Measurements from ENCODE around the gene L3MBTL4.
"Not testable (repeated sequence)": the region's sequence is repeated elsewhere in the genome, so short reads cannot be mapped to it uniquely, and the experiment has no call there.

Gene L3MBTL4

DNA sequence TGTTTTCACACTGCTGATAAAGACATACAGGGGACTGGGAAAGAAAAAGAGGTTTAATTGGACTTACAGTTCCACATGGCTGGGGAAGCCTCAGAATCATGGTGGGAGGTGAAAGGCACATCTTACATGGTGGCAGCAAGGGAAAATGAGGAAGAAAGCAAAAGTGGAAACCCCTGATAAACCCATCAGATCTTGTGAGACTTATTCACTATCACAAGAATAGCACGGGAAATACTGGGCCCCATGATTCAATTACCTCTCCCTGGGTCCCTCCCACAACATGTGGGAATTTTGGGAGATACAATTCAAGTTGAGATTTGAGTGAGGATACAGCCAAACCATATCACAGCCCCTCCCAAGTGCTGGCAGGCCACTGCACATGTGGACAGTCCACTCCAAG is 278.8 kb downstream of the L3MBTL4 start:
- H3K27me3 ChIP-seq (ENCODE audit: control insufficient read depth, insufficient read depth, low read length); H3K9me3 ChIP-seq (ENCODE audit: control insufficient read depth, low read length); H3K4me1 ChIP-seq (ENCODE audit: control insufficient read depth, insufficient read depth, low read length); H3K36me3 ChIP-seq (ENCODE audit: control insufficient read depth, insufficient read depth, low read length); H3K9ac ChIP-seq (ENCODE audit: low read length); H3K4me3 ChIP-seq (ENCODE audit: low read length): not testable (repeated sequence)

GRCh38 chr18:6135029-6135428 is 279.7 kb downstream of the L3MBTL4 start:
- H3K9ac ChIP-seq (ENCODE audit: low read length); H3K9me3 ChIP-seq (ENCODE audit: control insufficient read depth, low read length); H3K4me3 ChIP-seq (ENCODE audit: low read length); H3K27me3 ChIP-seq (ENCODE audit: control insufficient read depth, insufficient read depth, low read length); H3K4me1 ChIP-seq (ENCODE audit: control insufficient read depth, insufficient read depth, low read length); H3K36me3 ChIP-seq (ENCODE audit: control insufficient read depth, insufficient read depth, low read length): not testable (repeated sequence)

GRCh38 chr18:6132751-6133368 is 281.9 kb downstream of the L3MBTL4 start:
- Histone ChIP-seq H3K9ac (ENCODE audit: low read length) (no peak overlapping the region), H3K36me3 (ENCODE audit: control insufficient read depth, insufficient read depth, low read length) (no peaks in the 10 kb centered on the region), H3K27me3 (ENCODE audit: control insufficient read depth, insufficient read depth, low read length) (no peaks in the 10 kb centered on the region), H3K4me1 (ENCODE audit: control insufficient read depth, insufficient read depth, low read length) (no peaks in the 10 kb centered on the region), H3K9me3 (ENCODE audit: control insufficient read depth, low read length) (no peaks in the 10 kb centered on the region), H3K4me3 (ENCODE audit: low read length) (no peak overlapping the region)

GRCh38 chr18:6120820-6121279 is 293.9 kb downstream of the L3MBTL4 start:
- H3K4me1 ChIP-seq (ENCODE audit: control insufficient read depth, insufficient read depth, low read length): no peaks in the 10 kb centered on the region
- no peaks in the 10 kb centered on the region for H3K36me3 ChIP-seq (ENCODE audit: control insufficient read depth, insufficient read depth, low read length)
- no peak overlapping the region for H3K4me3 ChIP-seq (ENCODE audit: low read length)
- no peaks in the 10 kb centered on the region for H3K27me3 ChIP-seq (ENCODE audit: control insufficient read depth, insufficient read depth, low read length)
- H3K9ac ChIP-seq (ENCODE audit: low read length): no peak overlapping the region
- no peaks in the 10 kb centered on the region for H3K9me3 ChIP-seq (ENCODE audit: control insufficient read depth, low read length)

DNA sequence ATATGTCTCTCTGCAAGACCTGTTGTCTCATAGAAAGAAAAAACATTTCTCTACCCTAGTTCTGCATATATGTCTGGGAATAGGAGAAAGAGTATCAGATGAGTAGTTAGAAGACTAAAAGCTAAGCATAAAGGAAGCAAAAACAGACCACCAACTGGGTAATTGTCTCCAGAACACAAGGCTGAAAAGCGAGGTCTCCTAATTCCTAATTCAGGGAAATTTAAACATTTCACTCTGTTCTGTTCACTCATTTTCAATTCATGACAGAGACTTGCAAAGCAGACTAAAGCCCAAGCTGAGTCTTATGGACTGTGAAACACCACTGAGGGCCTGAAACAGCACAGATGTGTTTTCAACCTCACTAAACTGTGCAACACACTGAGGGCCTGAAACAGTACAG is 294.9 kb downstream of the L3MBTL4 start:
- no peak overlapping the region for H3K4me3 ChIP-seq (ENCODE audit: low read length)
- no peaks in the 10 kb centered on the region for H3K4me1 ChIP-seq (ENCODE audit: control insufficient read depth, insufficient read depth, low read length)
- no peaks in the 10 kb centered on the region for H3K27me3 ChIP-seq (ENCODE audit: control insufficient read depth, insufficient read depth, low read length)
- H3K9me3 ChIP-seq (ENCODE audit: control insufficient read depth, low read length): no peaks in the 10 kb centered on the region
- no peak overlapping the region for H3K9ac ChIP-seq (ENCODE audit: low read length)
- no peaks in the 10 kb centered on the region for H3K36me3 ChIP-seq (ENCODE audit: control insufficient read depth, insufficient read depth, low read length)

- H3K9me3 ChIP-seq (ENCODE audit: control insufficient read depth, low read length): no peaks in the 10 kb centered on the region
- H3K36me3 ChIP-seq (ENCODE audit: control insufficient read depth, insufficient read depth, low read length): no peaks in the 10 kb centered on the region
- H3K4me1 ChIP-seq (ENCODE audit: control insufficient read depth, insufficient read depth, low read length): no peaks in the 10 kb centered on the region
- H3K4me3 ChIP-seq (ENCODE audit: low read length): no peak overlapping the region
- no peaks in the 10 kb centered on the region for H3K27me3 ChIP-seq (ENCODE audit: control insufficient read depth, insufficient read depth, low read length)
- no peak overlapping the region for H3K9ac ChIP-seq (ENCODE audit: low read length)
Observed at GRCh38 chr18:6118080-6118479, 296.6 kb downstream of the L3MBTL4 start.

GRCh38 chr18:6115710-6116109 is 299.0 kb downstream of the L3MBTL4 start:
- H3K9ac ChIP-seq (ENCODE audit: low read length): no peak overlapping the region
- no peak overlapping the region for H3K4me3 ChIP-seq (ENCODE audit: low read length)
- H3K27me3 ChIP-seq (ENCODE audit: control insufficient read depth, insufficient read depth, low read length): no peaks in the 10 kb centered on the region
- H3K4me1 ChIP-seq (ENCODE audit: control insufficient read depth, insufficient read depth, low read length): no peaks in the 10 kb centered on the region
- H3K9me3 ChIP-seq (ENCODE audit: control insufficient read depth, low read length): no peaks in the 10 kb centered on the region
- H3K36me3 ChIP-seq (ENCODE audit: control insufficient read depth, insufficient read depth, low read length): no peaks in the 10 kb centered on the region

- Histone ChIP-seq H3K9me3 (ENCODE audit: control insufficient read depth, low read length) (no peaks in the 10 kb centered on the region), H3K36me3 (ENCODE audit: control insufficient read depth, insufficient read depth, low read length) (no peaks in the 10 kb centered on the region), H3K4me1 (ENCODE audit: control insufficient read depth, insufficient read depth, low read length) (no peaks in the 10 kb centered on the region)
Observed at GRCh38 chr18:6113650-6114049, 301.1 kb downstream of the L3MBTL4 start.

DNA sequence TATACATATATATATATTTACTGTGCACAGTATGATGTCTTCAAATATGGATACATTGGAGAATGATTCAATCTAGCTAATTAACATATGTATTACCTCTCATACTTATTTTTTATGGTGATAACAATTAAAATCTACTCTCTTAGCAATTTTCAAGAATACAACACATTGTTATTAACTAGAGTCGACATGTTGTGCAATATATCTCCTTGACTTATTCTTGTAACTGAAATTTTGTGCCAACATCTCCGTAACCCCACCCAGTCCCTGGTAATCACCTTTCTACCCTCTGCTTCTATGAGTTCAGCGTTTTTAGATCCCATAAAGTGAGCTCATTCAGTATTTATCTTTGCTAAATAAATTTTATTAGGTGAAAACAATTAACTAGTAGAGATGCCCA is 303.0 kb downstream of the L3MBTL4 start:
- Histone ChIP-seq H3K4me1 (ENCODE audit: control insufficient read depth, insufficient read depth, low read length) (no peaks in the 10 kb centered on the region), H3K36me3 (ENCODE audit: control insufficient read depth, insufficient read depth, low read length) (no peaks in the 10 kb centered on the region), H3K27me3 (ENCODE audit: control insufficient read depth, insufficient read depth, low read length) (no peaks in the 10 kb centered on the region), H3K9ac (ENCODE audit: low read length) (no peak overlapping the region), H3K4me3 (ENCODE audit: low read length) (no peak overlapping the region), H3K9me3 (ENCODE audit: control insufficient read depth, low read length) (no peaks in the 10 kb centered on the region)

More at GRCh38 chr18:6113650-6114049, 301.1 kb downstream of the L3MBTL4 start:
- no peak overlapping the region for H3K9ac ChIP-seq (ENCODE audit: low read length)
- no peak overlapping the region for H3K4me3 ChIP-seq (ENCODE audit: low read length)
- H3K27me3 ChIP-seq (ENCODE audit: control insufficient read depth, insufficient read depth, low read length): no peaks in the 10 kb centered on the region

DNA sequence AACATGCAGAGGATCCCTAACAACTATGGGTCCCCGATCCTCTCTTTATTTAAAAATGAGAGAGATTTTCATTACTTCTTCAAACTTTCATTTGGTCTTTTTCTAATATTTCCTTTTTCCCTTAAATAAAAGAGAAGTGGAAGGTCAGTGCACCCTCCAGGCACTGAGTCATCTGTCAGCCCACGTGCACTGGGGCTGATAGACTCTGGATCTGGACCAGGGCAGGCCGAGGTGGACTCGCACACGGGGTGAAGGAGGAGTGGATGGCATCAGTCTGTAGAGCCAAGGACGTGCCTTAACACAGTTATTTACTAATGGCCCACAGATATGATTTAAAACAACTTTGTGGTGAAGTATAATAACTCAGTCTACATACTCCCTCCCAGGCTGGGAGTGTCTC is 305.0 kb downstream of the L3MBTL4 start:
- H3K27me3 ChIP-seq (ENCODE audit: control insufficient read depth, insufficient read depth, low read length): no peaks in the 10 kb centered on the region
- H3K4me1 ChIP-seq (ENCODE audit: control insufficient read depth, insufficient read depth, low read length): no peaks in the 10 kb centered on the region
- no peak overlapping the region for H3K4me3 ChIP-seq (ENCODE audit: low read length)
- no peak overlapping the region for H3K9ac ChIP-seq (ENCODE audit: low read length)
- no peaks in the 10 kb centered on the region for H3K9me3 ChIP-seq (ENCODE audit: control insufficient read depth, low read length)
- no peaks in the 10 kb centered on the region for H3K36me3 ChIP-seq (ENCODE audit: control insufficient read depth, insufficient read depth, low read length)

- Histone ChIP-seq H3K4me3 (ENCODE audit: low read length) (no peak overlapping the region), H3K9ac (ENCODE audit: low read length) (no peak overlapping the region), H3K27me3 (ENCODE audit: control insufficient read depth, insufficient read depth, low read length) (no peaks in the 10 kb centered on the region), H3K9me3 (ENCODE audit: control insufficient read depth, low read length) (no peaks in the 10 kb centered on the region), H3K4me1 (ENCODE audit: control insufficient read depth, insufficient read depth, low read length) (no peaks in the 10 kb centered on the region), H3K36me3 (ENCODE audit: control insufficient read depth, insufficient read depth, low read length) (no peaks in the 10 kb centered on the region)
Observed at GRCh38 chr18:6107794-6108193, 306.9 kb downstream of the L3MBTL4 start.

DNA sequence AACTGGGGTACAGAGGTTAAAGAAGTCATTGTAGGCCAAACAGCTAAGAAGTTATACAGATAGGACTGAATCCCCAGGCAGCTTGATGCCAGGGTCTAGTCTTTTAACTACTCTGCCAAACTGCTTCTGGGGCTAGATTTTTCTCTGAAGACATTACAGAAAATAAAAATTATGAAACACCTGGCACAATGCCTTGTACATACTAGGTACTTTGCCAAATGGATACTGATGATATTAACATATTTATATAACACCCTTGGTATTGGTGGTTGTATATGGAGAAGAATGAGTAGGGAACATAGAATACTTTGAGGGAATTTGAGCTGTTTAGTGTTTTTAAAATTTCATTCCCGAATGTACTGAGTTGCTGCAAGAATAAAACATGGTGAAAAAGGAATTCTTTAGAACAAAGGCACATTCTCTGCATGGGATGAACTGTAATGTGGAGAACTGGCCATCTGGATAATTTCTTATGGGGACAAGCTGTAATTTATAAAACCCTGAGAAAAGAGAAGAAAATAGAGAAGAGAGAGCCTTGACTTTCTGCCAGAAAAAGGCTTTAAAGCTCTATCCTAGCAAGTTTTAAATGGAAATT is 308.5 kb downstream of the L3MBTL4 start:
- no peaks in the 10 kb centered on the region for H3K27me3 ChIP-seq (ENCODE audit: control insufficient read depth, insufficient read depth, low read length)
- H3K4me1 ChIP-seq (ENCODE audit: control insufficient read depth, insufficient read depth, low read length): no peaks in the 10 kb centered on the region
- H3K9ac ChIP-seq (ENCODE audit: low read length): no peak overlapping the region
- H3K36me3 ChIP-seq (ENCODE audit: control insufficient read depth, insufficient read depth, low read length): no peaks in the 10 kb centered on the region
- no peak overlapping the region for H3K4me3 ChIP-seq (ENCODE audit: low read length)
- H3K9me3 ChIP-seq (ENCODE audit: control insufficient read depth, low read length): no peaks in the 10 kb centered on the region

- Histone ChIP-seq H3K27me3 (ENCODE audit: control insufficient read depth, insufficient read depth, low read length) (no peaks in the 10 kb centered on the region), H3K9ac (ENCODE audit: low read length) (no peak overlapping the region), H3K4me1 (ENCODE audit: control insufficient read depth, insufficient read depth, low read length) (no peaks in the 10 kb centered on the region), H3K9me3 (ENCODE audit: control insufficient read depth, low read length) (no peaks in the 10 kb centered on the region), H3K4me3 (ENCODE audit: low read length) (no peak overlapping the region), H3K36me3 (ENCODE audit: control insufficient read depth, insufficient read depth, low read length) (no peaks in the 10 kb centered on the region)
Observed at GRCh38 chr18:6103741-6104140, 311.0 kb downstream of the L3MBTL4 start.
